Inflammatory macrophage treated with lipopolysaccharide for 1 hour (primary cell): Measurements from ENCODE around the gene ERGIC1.

ENCODE experiments used
- DNase-seq, 2 donors: peaks; one replicate each; pipeline ENCODE4 v3.0.0-alpha.2; 2020 to 2022

Gene ERGIC1

DNA sequence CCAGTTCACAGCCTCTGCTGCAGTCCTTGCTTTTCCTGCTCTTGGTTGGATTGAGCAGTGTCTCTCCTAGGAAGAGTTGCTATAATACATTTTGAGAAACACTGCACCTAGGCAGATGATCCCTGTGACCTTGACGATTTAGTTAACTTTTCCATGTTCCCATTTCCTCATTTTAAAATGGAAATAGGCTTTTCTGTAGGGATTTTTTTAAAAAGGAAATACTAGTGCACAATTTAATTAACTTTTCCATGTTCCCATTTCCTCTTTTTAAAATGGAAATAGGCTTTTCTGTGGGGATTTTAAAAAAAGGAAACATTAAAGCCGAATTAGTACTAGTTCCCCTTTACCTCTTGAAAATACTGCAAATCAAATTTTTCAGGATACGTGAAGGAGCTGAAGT lies 154.2 kb downstream of the ERGIC1 start:
- no peak for DNase-seq

DNA sequence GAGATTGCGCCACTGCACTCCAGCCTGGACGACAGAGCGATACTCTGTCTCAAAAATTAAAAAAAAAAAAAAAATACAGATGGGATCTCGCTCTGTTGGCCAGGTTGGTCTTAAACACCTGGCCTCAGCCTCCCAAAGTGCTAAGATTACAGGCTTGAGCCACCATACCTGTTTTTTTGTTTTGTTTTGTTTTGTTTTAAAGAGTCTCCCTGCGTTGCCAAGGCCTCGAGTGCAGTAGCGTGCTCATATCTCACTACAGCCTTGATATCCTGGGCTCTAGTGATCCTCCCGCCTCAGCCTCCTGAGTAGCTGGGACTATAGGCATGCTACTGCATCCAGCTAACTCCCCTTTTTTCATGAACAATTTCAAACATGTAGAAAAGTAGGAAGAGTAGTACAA lies 156.7 kb downstream of the ERGIC1 start:
- DNase-seq, result no peak

DNA sequence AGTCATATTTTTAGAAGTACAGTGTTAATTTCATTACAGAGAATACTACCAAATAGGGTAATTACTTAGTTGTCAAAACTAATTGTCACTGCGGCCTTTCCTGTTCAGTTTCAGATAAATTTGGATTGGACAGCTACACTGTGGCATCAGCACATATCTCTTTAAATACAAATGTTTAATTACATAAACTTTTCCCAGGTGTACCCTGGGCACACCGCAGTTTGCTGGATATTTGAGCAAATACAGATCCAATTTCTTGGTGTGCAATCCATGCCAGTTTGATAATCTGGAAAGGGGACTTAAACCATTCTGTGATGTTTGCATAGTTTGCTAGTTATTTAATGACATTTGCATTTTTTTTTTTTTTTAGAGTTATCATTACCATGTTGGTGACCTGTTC lies 160.4 kb downstream of the ERGIC1 start:
- no peak for DNase-seq

GRCh38 chr5:172999372-172999973 lies 165.4 kb downstream of the ERGIC1 start:
- DNase-seq, result no peak

DNA sequence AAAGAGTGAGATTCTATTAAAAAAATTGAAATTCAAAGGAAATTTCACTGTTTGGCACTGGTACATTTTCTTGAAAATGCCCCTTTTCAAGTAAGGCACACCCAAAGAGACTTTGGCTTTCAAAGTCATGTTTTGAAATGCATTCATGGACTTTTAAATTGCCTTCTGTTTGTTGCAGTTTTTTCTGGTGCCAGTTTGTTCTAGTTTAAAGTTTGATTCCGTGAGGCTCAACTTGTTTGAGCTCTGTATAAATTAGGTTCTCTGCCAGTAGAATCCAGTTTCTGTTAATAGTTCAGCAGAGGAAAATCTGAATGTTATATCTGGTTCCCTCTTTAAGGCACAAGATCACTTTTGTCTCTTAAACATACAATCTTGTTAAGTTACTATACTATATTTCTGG lies 165.9 kb downstream of the ERGIC1 start:
- DNase-seq, result no peak

DNA sequence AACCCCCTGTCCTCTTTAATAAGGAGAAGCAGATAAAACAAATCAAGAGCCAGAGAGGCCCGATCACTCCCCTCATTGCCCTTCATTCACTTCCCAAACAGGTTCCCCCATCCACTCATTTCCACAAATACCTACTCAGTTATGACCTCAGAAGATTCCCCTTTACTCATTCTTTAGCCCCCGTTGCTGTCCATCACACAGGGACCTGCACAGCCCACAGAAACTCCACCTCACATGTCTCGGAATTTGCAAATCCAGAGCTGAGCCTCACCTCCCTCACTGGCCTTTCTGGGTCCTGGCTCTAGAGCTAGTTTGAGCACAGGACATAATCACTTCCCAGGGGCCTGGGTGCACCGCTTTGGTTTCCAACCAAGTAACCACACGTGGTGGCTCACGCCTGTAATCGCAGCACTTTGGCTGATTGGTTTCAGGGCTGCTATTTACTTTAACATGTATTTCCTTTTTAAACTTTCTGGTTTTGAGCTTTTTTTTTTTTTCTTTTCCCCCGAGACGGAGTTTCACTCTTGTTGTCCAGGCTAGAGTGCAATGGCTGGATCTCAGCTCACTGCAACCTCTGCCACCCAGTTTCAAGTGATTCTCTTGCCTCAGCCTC lies 167.3 kb downstream of the ERGIC1 start:
- no peak for DNase-seq
